Parietal lobe (tissue), 1 donor: ENCODE measurements around the gene GRIN2C. TPM values are rescaled to one million over a fixed set of nuclear protein-coding genes. Genes with fewer than 3 reads are reported as not detected.

Experiments used
- total RNA-seq: library from RNA; depleted of rRNA; stranded (reverse); fragments of >200 nt; gene quantifications from one replicate; pipeline ENCODE4 v1.2.3, GENCODE V29; 2014

The GRIN2C gene
- 0.94 TPM for total RNA-seq

GRCh38 chr17:74859459-74860228, at the start of gene GRIN2C:
TSS of gene GRIN2C (minus strand) at chr17:74859885. CDS start at chr17:74855092, 4,793 bp downstream.

GRCh38 chr17:74892974-74893911, 33.6 kb upstream of the GRIN2C start, which contains the start of gene FADS6:
TSS of gene FADS6 (minus strand) at chr17:74893633. CDS start at chr17:74893595, 38 bp downstream.

GRCh38 chr17:74872313-74873036, 12.8 kb upstream of the GRIN2C start, which contains the start of gene FDXR:
TSS of gene FDXR (minus strand) at chr17:74872994. CDS start at chr17:74872944, 50 bp downstream.

Other genes starting within 250 kb of the GRIN2C start
- not detected for gene CD300E, start 236.1 kb downstream of the GRIN2C start, total RNA-seq
- gene CD300LF, start 147.0 kb downstream of the GRIN2C start, total RNA-seq = not detected
- 0.63 TPM for gene RAB37, start 122.6 kb downstream of the GRIN2C start, total RNA-seq
- gene NHERF1, start 111.3 kb downstream of the GRIN2C start, total RNA-seq = 6.3 TPM
- gene NAT9, start 83.5 kb downstream of the GRIN2C start, total RNA-seq = 40.4 TPM
- gene FDXR, start 13.1 kb upstream of the GRIN2C start, total RNA-seq = 4.1 TPM
- not detected for gene FADS6, start 33.7 kb upstream of the GRIN2C start, total RNA-seq
- gene USH1G, start 63.4 kb upstream of the GRIN2C start, total RNA-seq = not detected
- not detected for gene OTOP2, start 64.4 kb upstream of the GRIN2C start, total RNA-seq
- gene OTOP3, start 76.0 kb upstream of the GRIN2C start, total RNA-seq = not detected
- 30.4 TPM for gene HID1, start 112.9 kb upstream of the GRIN2C start, total RNA-seq
- gene CDR2L, start 127.7 kb upstream of the GRIN2C start, total RNA-seq = 8.8 TPM
- 11.3 TPM for gene MRPL58, start 152.8 kb upstream of the GRIN2C start, total RNA-seq
- gene ATP5PD, start 187.1 kb upstream of the GRIN2C start, total RNA-seq = 92.0 TPM
- 34.1 TPM for gene KCTD2, start 187.3 kb upstream of the GRIN2C start, total RNA-seq
- gene SLC16A5, start 228.1 kb upstream of the GRIN2C start, total RNA-seq = 1.3 TPM